A549 (cell line): ENCODE results near the gene RBBP4. TPM values are rescaled to one million over a fixed set of nuclear protein-coding genes. Genes with fewer than 3 reads are reported as not detected.
A peak's percentile ranks its signal among the peaks of the same experiment; 100 is the strongest.
"Not testable (repeated sequence)": the region's sequence is repeated elsewhere in the genome, so short reads cannot be mapped to it uniquely, and the experiment has no call there.

Source experiments
- ATAC-seq, 2 experiments: fragments of 200-7000 bp in 1 of 2; fragments of >200 bp in 1 of 2; cut with Nextera tagmentation in 1 of 2; cut with Tn5 transposase in 1 of 2; 3 replicates each; pipeline versions ENCODE4 v1.8.0 to v1.9.1; 2018 to 2020; ENCODE audit warnings: mild to moderate bottlenecking in 1 of 2, moderate library complexity in 1 of 2
- CTCF ChIA-PET: fragments of 300-600 bp; sonication (Branson Sonifier 250); formaldehyde crosslinking; extraction: SDS; loops from one replicate; lab custom pipeline; 2021; ENCODE audit warnings: antibody characterized with exemption, inconsistent platforms; lab: Yijun Ruan, JAX
- POLR2A ChIA-PET: fragments of 350-600 bp; formaldehyde crosslinking; extraction: SDS; loops from one replicate; lab custom pipeline; 2021; ENCODE audit warnings: antibody characterized with exemption, inconsistent platforms; lab: Yijun Ruan, JAX
- DNase-seq, 2 experiments: peaks; one replicate each; pipeline versions ENCODE4 v3.0.0 to v3.0.0-alpha.2; 2011 to 2016; ENCODE audit warnings: low read depth in 1 of 2, low spot score in 1 of 2
- FAIRE-seq: peaks from 2 replicates; lab custom pipeline; 2011; peaks lifted over from hg19 to GRCh38; lab: Jason Lieb, UNC
- H3K27ac ChIP-seq, 2 experiments: fragments of >200 bp; sonication (Bioruptor Twin); formaldehyde crosslinking; 3 replicates each; pipeline ENCODE4 v1.5.1; 2016 to 2017
- H3K4me1 ChIP-seq: fragments of >200 bp; sonication (Bioruptor Twin); formaldehyde crosslinking; 3 replicates; pipeline ENCODE4 v1.6.1; 2016
- H3K4me2 ChIP-seq: fragments of >200 bp; sonication (Bioruptor Twin); formaldehyde crosslinking; 3 replicates; pipeline ENCODE4 v1.6.1; 2016
- H3K4me3 ChIP-seq: fragments of >200 bp; sonication (Bioruptor Twin); formaldehyde crosslinking; 3 replicates; pipeline ENCODE4 v1.5.1; 2016
- H3K9me3 ChIP-seq: fragments of >200 bp; sonication (Bioruptor Twin); formaldehyde crosslinking; 3 replicates; pipeline ENCODE4 v1.6.1; 2016
- ATOH8 ChIP-seq: fragments of 250-450 bp; sonication (Bioruptor Pico); IDR thresholded peaks from 2 replicates; pipeline ENCODE4 v1.5.0; 2020; ENCODE audit warnings: low read depth, mild to moderate bottlenecking, moderate library complexity
- BCL3 ChIP-seq: fragments of >200 bp; sonication (Bioruptor Twin); formaldehyde crosslinking; IDR thresholded peaks from 3 replicates; pipeline ENCODE4 v1.6.1; 2016
- BHLHE40 ChIP-seq: IDR thresholded peaks from 2 replicates; pipeline ENCODE4 v1.6.1; 2012; ENCODE audit warnings: low read depth, low read length, inconsistent platforms
- CBX8 ChIP-seq: fragments of 200-600 bp; sonication (generic); IDR thresholded peaks from 2 replicates; pipeline ENCODE4 v1.6.1; 2016
- CEBPB ChIP-seq, 2 experiments: fragments of >200 bp in 1 of 2; sonication (Bioruptor Twin) in 1 of 2; formaldehyde crosslinking in 1 of 2; IDR thresholded peaks; 2 replicates each; pipeline ENCODE4 v1.6.1; 2012 to 2016
- CHD2 ChIP-seq: fragments of 150-350 bp; IDR thresholded peaks from 2 replicates; pipeline ENCODE4 v1.6.1; 2014; ENCODE audit warnings: low read length; ENCODE audit not compliant: partially characterized antibody
- CHD4 ChIP-seq: fragments of 200-600 bp; sonication (generic); IDR thresholded peaks from 2 replicates; pipeline ENCODE4 v1.6.1; 2016; ENCODE audit warnings: antibody characterized with exemption, mild to moderate bottlenecking, borderline replicate concordance
- EHF ChIP-seq: fragments of 250-450 bp; sonication (Bioruptor Pico); IDR thresholded peaks from 2 replicates; pipeline ENCODE4 v1.5.0; 2020; ENCODE audit warnings: mild to moderate bottlenecking
- EP300 ChIP-seq, 2 experiments: fragments of >200 bp; sonication (Bioruptor Twin); formaldehyde crosslinking; IDR thresholded peaks; 2 replicates in 1 of 2; 3 replicates in 1 of 2; pipeline ENCODE4 v1.6.1; 2016 to 2017
- FOXS1 ChIP-seq: fragments of 250-450 bp; sonication (Bioruptor Pico); IDR thresholded peaks from 2 replicates; pipeline ENCODE4 v1.5.0; 2020; ENCODE audit warnings: mild to moderate bottlenecking, moderate library complexity
- HDAC2 ChIP-seq: fragments of 200-600 bp; sonication (generic); IDR thresholded peaks from 2 replicates; pipeline ENCODE4 v1.6.1; 2016
- HEYL ChIP-seq: fragments of 250-450 bp; sonication (Bioruptor Pico); IDR thresholded peaks from 2 replicates; pipeline ENCODE4 v1.8.0; 2021; ENCODE audit warnings: mild to moderate bottlenecking, moderate library complexity
- HOXB5 ChIP-seq: fragments of 250-450 bp; sonication (Bioruptor Pico); IDR thresholded peaks from 2 replicates; pipeline ENCODE4 v1.5.0; 2020; ENCODE audit warnings: mild to moderate bottlenecking, moderate library complexity
- JUNB ChIP-seq: fragments of >200 bp; sonication (Bioruptor Twin); formaldehyde crosslinking; IDR thresholded peaks from 2 replicates; pipeline ENCODE4 v1.6.1; 2016
- KDM1A ChIP-seq: fragments of 200-600 bp; sonication (generic); IDR thresholded peaks from 2 replicates; pipeline ENCODE4 v1.6.1; 2016; ENCODE audit warnings: low read depth, mild to moderate bottlenecking
- MAX ChIP-seq: IDR thresholded peaks from 2 replicates; pipeline ENCODE4 v1.6.1; 2012
- PHF8 ChIP-seq: fragments of 200-600 bp; sonication (generic); IDR thresholded peaks from 2 replicates; pipeline ENCODE4 v1.6.1; 2016; ENCODE audit warnings: low read depth, mild to moderate bottlenecking, antibody characterized with exemption, moderate library complexity, borderline replicate concordance
- POLR2AphosphoS2 ChIP-seq: conservative IDR thresholded peaks from 2 replicates; pipeline ENCODE4 v1.6.1; 2012; ENCODE audit warnings: low read length, improper control_type of control experiment, inconsistent platforms
- RAD21 ChIP-seq, 2 experiments: fragments of >200 bp in 1 of 2; sonication (Bioruptor Twin) in 1 of 2; formaldehyde crosslinking in 1 of 2; IDR thresholded peaks in 1 of 2; conservative IDR thresholded peaks in 1 of 2; 2 replicates in 1 of 2; 3 replicates in 1 of 2; pipeline ENCODE4 v1.6.1; 2012 to 2018; ENCODE audit warnings: inconsistent platforms in 1 of 2
- RFX5 ChIP-seq: fragments of 450-650 bp; IDR thresholded peaks from 2 replicates; pipeline ENCODE4 v1.7.1; 2014; ENCODE audit warnings: antibody characterized with exemption, mild to moderate bottlenecking, moderate library complexity
- SREBF2 ChIP-seq: fragments of 450-650 bp; IDR thresholded peaks from 2 replicates; pipeline ENCODE4 v1.6.1; 2014; ENCODE audit warnings: mild to moderate bottlenecking, moderate library complexity
- TFCP2L1 ChIP-seq: fragments of 250-450 bp; sonication (Bioruptor Pico); IDR thresholded peaks from 2 replicates; pipeline ENCODE4 v1.5.0; 2021; ENCODE audit warnings: mild to moderate bottlenecking
- TP53 ChIP-seq: fragments of 250-450 bp; sonication (Bioruptor Pico); IDR thresholded peaks from 2 replicates; pipeline ENCODE4 v1.5.0; 2021; ENCODE audit warnings: mild to moderate bottlenecking, moderate library complexity
- ZC3H11A ChIP-seq: fragments of 450-650 bp; IDR thresholded peaks from 2 replicates; pipeline ENCODE4 v1.6.1; 2014; ENCODE audit warnings: antibody characterized with exemption, mild to moderate bottlenecking
- WGBS: methylation state at CpG from one replicate; pipeline ENCODE4 v1.1.6; 2017; ENCODE audit errors: missing lambda C conversion rate; 5-methylcytosine and 5-hydroxymethylcytosine counted together
- polyA plus RNA-seq, 4 experiments: library from polyadenylated mRNA; depleted of rRNA in 3 of 4; stranded (reverse); fragments of >200 nt; fragmentation: RNase III in 1 of 4; extraction: RNeasy Plus Mini Kit Qiagen cat#74134 plus additional on column Dnase treatment in 1 of 4; gene quantifications; 2 replicates in 3 of 4; 3 replicates in 1 of 4; pipeline ENCODE4 v1.2.3, GENCODE V29; 2011 to 2017
- TF ChIP-seq, protein P1 (sequence below): IDR thresholded peaks from 2 replicates; pipeline ENCODE4 v1.6.1; 2012; ENCODE audit warnings: low read depth, borderline replicate concordance
- TF ChIP-seq, protein P2 (sequence below): fragments of 150-350 bp; IDR thresholded peaks from 2 replicates; pipeline ENCODE4 v1.6.1; 2014; ENCODE audit warnings: low read depth, mild to moderate bottlenecking, low read length
- TF ChIP-seq, protein P3 (sequence below): fragments of 250-450 bp; sonication (Bioruptor Pico); IDR thresholded peaks from 2 replicates; pipeline ENCODE4 v1.5.0; 2021; ENCODE audit warnings: mild to moderate bottlenecking, moderate library complexity, borderline replicate concordance

Gene RBBP4
- polyA plus RNA-seq, 2 of the 4 experiments (the other 2 are of a cell fraction), result 107 to 137 TPM

DNA sequence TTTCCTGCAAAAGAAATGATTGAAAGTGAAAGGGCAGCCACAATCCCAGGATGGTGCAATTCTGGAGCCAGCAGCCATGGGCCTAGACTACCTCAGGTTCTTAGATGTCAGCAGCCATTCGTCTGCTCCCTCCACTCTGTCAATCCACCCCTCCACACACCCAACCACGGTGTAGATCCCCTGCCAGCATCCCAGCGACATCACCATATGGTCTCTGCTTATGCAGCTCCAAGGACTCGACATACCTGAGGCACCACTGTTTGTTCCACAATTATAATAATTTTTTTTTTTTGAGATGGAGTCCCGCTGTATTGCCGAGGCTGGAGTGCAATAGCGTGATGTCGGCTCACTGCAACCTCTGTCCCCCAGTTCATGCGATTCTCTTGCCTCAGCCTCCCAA is 45.0 kb downstream of the RBBP4 start:
- FAIRE-seq (no peak), DNase-seq (no peak), ATAC-seq (no peak; a peak in 1 of 6 replicates)
- TF ChIP-seq HEYL, result no peak
- TF ChIP-seq PHF8, result no peak
- TF ChIP-seq, protein P1, sequence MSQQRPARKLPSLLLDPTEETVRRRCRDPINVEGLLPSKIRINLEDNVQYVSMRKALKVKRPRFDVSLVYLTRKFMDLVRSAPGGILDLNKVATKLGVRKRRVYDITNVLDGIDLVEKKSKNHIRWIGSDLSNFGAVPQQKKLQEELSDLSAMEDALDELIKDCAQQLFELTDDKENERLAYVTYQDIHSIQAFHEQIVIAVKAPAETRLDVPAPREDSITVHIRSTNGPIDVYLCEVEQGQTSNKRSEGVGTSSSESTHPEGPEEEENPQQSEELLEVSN, result no peak
- TF ChIP-seq FOXS1 (CRISPR knock-in tag), result no peak
- TF ChIP-seq TFCP2L1, result no peak
- no peak for TF ChIP-seq CEBPB (IDR thresholded peaks at IDR 0.05)
- TF ChIP-seq CHD2, result no peak
- TF ChIP-seq CHD4, result no peak
- no peak for TF ChIP-seq EHF (CRISPR knock-in tag)
- no peak for TF ChIP-seq TP53 (CRISPR knock-in tag)
- no peak for TF ChIP-seq KDM1A
- TF ChIP-seq POLR2AphosphoS2, result no peak
- Histone ChIP-seq H3K27ac (no peak overlapping the region), H3K4me2 (no peak overlapping the region), H3K4me3 (no peak overlapping the region), H3K4me1 (peaks cover 1% of the 10 kb centered on the region), H3K9me3 (no peaks in the 10 kb centered on the region)
- ChIA-PET CTCF (no interaction called here), POLR2A (no interaction called here)
- WGBS, result 87% methylated on average over 9 of the region's 9 CpGs

GRCh38 chr1:32696996-32697395 is 46.0 kb downstream of the RBBP4 start:
- H3K4me3 ChIP-seq, H3K4me2 ChIP-seq, CTCF ChIA-PET, ATAC-seq, FAIRE-seq, H3K9me3 ChIP-seq, POLR2A ChIA-PET, H3K27ac ChIP-seq, DNase-seq: not testable (repeated sequence)
- H3K4me1 ChIP-seq, result peaks cover 11% of the 10 kb centered on the region
- 92% methylated on average over 8 of the region's 8 CpGs for WGBS

GRCh38 chr1:32701421-32701911 is 50.5 kb downstream of the RBBP4 start:
- Histone ChIP-seq H3K9me3 (0 out of 3 replicates have a peak, but pooled peaks cover 3% of the 10 kb centered on the region), H3K4me2 (peak overlapping the region; percentile 83), H3K4me3 (peak overlapping the region; percentile 64), H3K4me1 (peaks cover 37% of the 10 kb centered on the region), H3K27ac (peak overlapping the region; percentile 92 to 100)
- FAIRE-seq (no peak), DNase-seq (no peak), ATAC-seq (peak in 1 of 2 experiments; percentile 8; a peak in 3 of 6 replicates)
- POLR2A ChIA-PET, result no interaction called here
- WGBS, result 49% methylated on average over 5 of the region's 6 CpGs
- CTCF ChIA-PET, result interaction anchor here (0.8 to 12.8 kb wide), 3 partner anchors 11 to 75 kb away, joined by 3 to 383 read pairs (median 29); no protein-coding TSS in a partner anchor
- TF ChIP-seq HOXB5, result no peak
- TF ChIP-seq HDAC2, result no peak
- no peak for TF ChIP-seq CBX8
- no peak for TF ChIP-seq ZC3H11A
- no peak for TF ChIP-seq JUNB
- TF ChIP-seq CHD4, result no peak
- TF ChIP-seq MAX, result no peak
- no peak for TF ChIP-seq ATOH8 (CRISPR knock-in tag)
- TF ChIP-seq KDM1A, result no peak
- TF ChIP-seq EP300 (IDR thresholded peaks at IDR 0.05), result no peak
- no peak for TF ChIP-seq RAD21 (conservative IDR thresholded peaks at IDR 0.05 in 1 of 2, IDR thresholded peaks at IDR 0.05 in 1 of 2)
- TF ChIP-seq CEBPB (IDR thresholded peaks at IDR 0.05), result no peak
- TF ChIP-seq, protein P2, sequence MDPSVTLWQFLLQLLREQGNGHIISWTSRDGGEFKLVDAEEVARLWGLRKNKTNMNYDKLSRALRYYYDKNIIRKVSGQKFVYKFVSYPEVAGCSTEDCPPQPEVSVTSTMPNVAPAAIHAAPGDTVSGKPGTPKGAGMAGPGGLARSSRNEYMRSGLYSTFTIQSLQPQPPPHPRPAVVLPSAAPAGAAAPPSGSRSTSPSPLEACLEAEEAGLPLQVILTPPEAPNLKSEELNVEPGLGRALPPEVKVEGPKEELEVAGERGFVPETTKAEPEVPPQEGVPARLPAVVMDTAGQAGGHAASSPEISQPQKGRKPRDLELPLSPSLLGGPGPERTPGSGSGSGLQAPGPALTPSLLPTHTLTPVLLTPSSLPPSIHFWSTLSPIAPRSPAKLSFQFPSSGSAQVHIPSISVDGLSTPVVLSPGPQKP, result no peak
- TF ChIP-seq, protein P3, sequence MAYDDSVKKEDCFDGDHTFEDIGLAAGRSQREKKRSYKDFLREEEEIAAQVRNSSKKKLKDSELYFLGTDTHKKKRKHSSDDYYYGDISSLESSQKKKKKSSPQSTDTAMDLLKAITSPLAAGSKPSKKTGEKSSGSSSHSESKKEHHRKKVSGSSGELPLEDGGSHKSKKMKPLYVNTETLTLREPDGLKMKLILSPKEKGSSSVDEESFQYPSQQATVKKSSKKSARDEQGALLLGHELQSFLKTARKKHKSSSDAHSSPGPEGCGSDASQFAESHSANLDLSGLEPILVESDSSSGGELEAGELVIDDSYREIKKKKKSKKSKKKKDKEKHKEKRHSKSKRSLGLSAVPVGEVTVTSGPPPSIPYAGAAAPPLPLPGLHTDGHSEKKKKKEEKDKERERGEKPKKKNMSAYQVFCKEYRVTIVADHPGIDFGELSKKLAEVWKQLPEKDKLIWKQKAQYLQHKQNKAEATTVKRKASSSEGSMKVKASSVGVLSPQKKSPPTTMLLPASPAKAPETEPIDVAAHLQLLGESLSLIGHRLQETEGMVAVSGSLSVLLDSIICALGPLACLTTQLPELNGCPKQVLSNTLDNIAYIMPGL (CRISPR knock-in tag), result no peak
- TF ChIP-seq BHLHE40, result no peak
- no peak for TF ChIP-seq FOXS1 (CRISPR knock-in tag)
- no peak for TF ChIP-seq RFX5
- no peak for TF ChIP-seq BCL3
- TF ChIP-seq HEYL, result no peak
- TF ChIP-seq SREBF2, result no peak
